Activated T-cell treated with anti-CD3 and anti-CD28 coated beads, Interleukin-2, amount 50 U/mL, for 24 hours (primary cell): ENCODE data around the gene PSMD8.
"Not testable (repeated sequence)": the region's sequence is repeated elsewhere in the genome, so short reads cannot be mapped to it uniquely, and the experiment has no call there.

Experiments used
- DNase-seq: peaks from one replicate; pipeline ENCODE4 v3.0.0-alpha.2; 2020
- H3K27ac Mint-ChIP-seq: 2 replicates; pipeline ENCODE4 v1.8.0; 2020; ENCODE audit warnings: mild to moderate bottlenecking, mixed read lengths
- H3K27me3 Mint-ChIP-seq: 2 replicates; pipeline ENCODE4 v1.8.0; 2020; ENCODE audit warnings: mixed read lengths
- H3K36me3 Mint-ChIP-seq: 2 replicates; pipeline ENCODE4 v1.8.0; 2020; ENCODE audit warnings: low read depth, mixed read lengths
- H3K4me1 Mint-ChIP-seq: 2 replicates; pipeline ENCODE4 v1.8.0; 2020; ENCODE audit warnings: low read depth, mixed read lengths
- H3K4me3 Mint-ChIP-seq: 2 replicates; pipeline ENCODE4 v1.8.0; 2020; ENCODE audit warnings: mild to moderate bottlenecking, moderate library complexity, mixed read lengths
- H3K9me3 Mint-ChIP-seq: 2 replicates; pipeline ENCODE4 v1.8.0; 2020; ENCODE audit warnings: mixed read lengths

PSMD8 gene

GRCh38 chr19:38355728-38356725, 18.3 kb upstream of the PSMD8 start:
- Mint-ChIP-seq H3K9me3 (no peaks in the 10 kb centered on the region), H3K4me3 (no peak overlapping the region), H3K27ac (no peak overlapping the region), H3K36me3 (no peaks in the 10 kb centered on the region), H3K4me1 (peaks cover 4% of the 10 kb centered on the region), H3K27me3 (peaks cover 20% of the 10 kb centered on the region)
- DNase-seq: no peak

DNA sequence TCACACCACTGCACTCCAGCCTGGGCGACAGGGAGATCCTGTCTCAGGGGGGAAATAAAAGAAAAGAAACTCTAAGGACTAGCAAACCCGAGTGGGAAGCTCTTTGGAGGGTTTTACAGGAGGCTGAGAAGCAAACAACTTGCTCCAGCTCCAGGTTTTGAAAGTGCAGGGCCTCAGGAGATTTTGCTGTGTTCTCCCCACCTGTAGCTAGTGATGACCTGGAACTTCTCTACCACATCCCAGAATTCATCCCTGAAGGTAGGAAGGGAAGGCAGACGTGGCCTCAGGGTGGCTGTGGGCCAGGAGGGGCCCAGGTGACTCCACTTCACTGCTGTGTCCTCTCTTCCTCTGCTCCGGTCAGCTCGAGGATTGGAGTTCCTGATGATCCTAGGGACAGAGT, 16.3 kb upstream of the PSMD8 start:
- H3K9me3 Mint-ChIP-seq: no peaks in the 10 kb centered on the region
- peaks cover 15% of the 10 kb centered on the region for H3K4me1 Mint-ChIP-seq
- no peak overlapping the region for H3K4me3 Mint-ChIP-seq
- no peaks in the 10 kb centered on the region for H3K36me3 Mint-ChIP-seq
- H3K27me3 Mint-ChIP-seq: peaks cover 28% of the 10 kb centered on the region
- DNase-seq: no peak
- H3K27ac Mint-ChIP-seq: no peak overlapping the region

DNA sequence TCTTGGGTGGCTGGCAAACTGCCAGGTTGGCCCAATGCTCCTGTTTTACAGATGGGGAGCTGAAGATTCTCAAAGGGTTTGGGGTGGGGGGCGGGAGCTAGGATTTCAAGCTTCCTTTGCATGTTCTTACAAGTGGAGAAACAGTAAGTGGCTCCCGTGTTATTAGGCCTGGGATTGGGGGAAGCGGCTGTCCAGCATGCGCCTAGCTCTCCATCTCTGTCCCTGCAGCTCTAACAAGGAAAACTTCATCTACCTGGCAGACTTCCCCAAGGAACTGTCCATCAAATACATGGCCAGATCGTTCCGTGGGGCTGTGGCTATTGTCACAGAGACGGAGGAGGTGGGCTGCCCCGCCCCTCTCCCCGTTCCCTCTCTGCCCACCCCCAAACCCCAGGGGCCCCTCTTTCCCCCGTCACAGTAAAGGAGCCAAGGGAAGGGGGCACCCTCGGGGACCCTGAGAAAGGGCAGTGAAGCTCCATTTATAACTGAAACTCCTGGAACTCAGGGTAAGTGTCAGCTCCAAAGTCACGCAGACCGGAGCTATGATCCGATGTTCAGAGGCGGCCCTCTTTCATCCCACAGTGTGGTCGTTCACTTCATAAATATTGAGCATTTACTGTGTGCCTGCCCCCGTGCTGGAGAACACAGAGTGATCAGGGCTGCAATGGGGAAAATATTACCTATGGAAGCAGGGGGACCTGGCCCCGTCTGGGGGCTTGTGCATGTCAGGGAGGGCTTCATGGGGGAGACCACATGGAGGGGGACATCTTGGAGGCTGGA, 14.9 kb upstream of the PSMD8 start:
- Mint-ChIP-seq H3K9me3 (no peaks in the 10 kb centered on the region), H3K27me3 (peaks cover 28% of the 10 kb centered on the region), H3K27ac (no peak overlapping the region), H3K4me3 (no peak overlapping the region), H3K4me1 (peaks cover 17% of the 10 kb centered on the region), H3K36me3 (no peaks in the 10 kb centered on the region)
- DNase-seq: no peak

GRCh38 chr19:38360351-38360750, 14.0 kb upstream of the PSMD8 start:
- Mint-ChIP-seq H3K36me3 (no peaks in the 10 kb centered on the region), H3K4me1 (peaks cover 17% of the 10 kb centered on the region), H3K27ac (no peak overlapping the region), H3K9me3 (no peaks in the 10 kb centered on the region), H3K27me3 (peaks cover 28% of the 10 kb centered on the region), H3K4me3 (no peak overlapping the region)
- DNase-seq: no peak

GRCh38 chr19:38360839-38361631, 13.3 kb upstream of the PSMD8 start:
- Mint-ChIP-seq H3K4me3 (peak overlapping the region; percentile 81), H3K27me3 (peaks cover 29% of the 10 kb centered on the region), H3K27ac (no peak overlapping the region), H3K36me3 (no peaks in the 10 kb centered on the region), H3K4me1 (peaks cover 17% of the 10 kb centered on the region), H3K9me3 (no peaks in the 10 kb centered on the region)
- no peak for DNase-seq

DNA sequence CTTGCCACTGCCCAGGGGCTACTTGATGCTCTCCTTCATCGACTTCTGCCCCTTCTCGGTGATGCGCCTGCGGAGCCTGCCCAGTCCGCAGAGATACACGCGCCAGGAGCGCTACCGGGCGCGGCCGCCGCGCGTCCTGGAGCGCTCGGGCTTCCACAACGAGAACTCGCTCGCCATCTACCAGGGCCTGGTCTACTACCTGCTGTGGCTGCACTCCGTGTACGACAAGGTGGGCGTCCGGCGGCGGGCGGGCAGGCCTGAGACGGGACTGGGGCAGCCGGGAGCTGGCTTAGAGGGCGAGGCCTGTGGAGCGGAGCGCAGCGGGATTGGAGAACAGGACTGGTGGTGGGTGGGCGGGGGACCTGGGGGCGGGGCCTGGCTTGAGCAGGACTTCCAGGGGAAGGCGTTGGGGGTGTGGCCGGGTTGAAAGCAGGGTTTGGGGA, 12.7 kb upstream of the PSMD8 start:
- Mint-ChIP-seq H3K4me1 (peaks cover 17% of the 10 kb centered on the region), H3K4me3 (peak overlapping the region; percentile 81), H3K9me3 (no peaks in the 10 kb centered on the region), H3K27me3 (peaks cover 34% of the 10 kb centered on the region), H3K36me3 (no peaks in the 10 kb centered on the region), H3K27ac (no peak overlapping the region)
- DNase-seq: peak; percentile 81

GRCh38 chr19:38362076-38362945, 12.1 kb upstream of the PSMD8 start:
- Mint-ChIP-seq H3K36me3 (no peaks in the 10 kb centered on the region), H3K4me1 (peaks cover 17% of the 10 kb centered on the region), H3K9me3 (no peaks in the 10 kb centered on the region), H3K27me3 (peaks cover 38% of the 10 kb centered on the region), H3K27ac (peak overlapping the region; percentile 69), H3K4me3 (peak overlapping the region; percentile 81)
- peak; percentile 83 for DNase-seq

GRCh38 chr19:38362946-38363688, 11.3 kb upstream of the PSMD8 start:
- not testable (repeated sequence) for DNase-seq, H3K9me3 Mint-ChIP-seq, H3K36me3 Mint-ChIP-seq, H3K27ac Mint-ChIP-seq
- Mint-ChIP-seq H3K4me3 (peak overlapping the region; percentile 81), H3K4me1 (peaks cover 17% of the 10 kb centered on the region), H3K27me3 (peaks cover 39% of the 10 kb centered on the region)

- Mint-ChIP-seq H3K36me3 (no peaks in the 10 kb centered on the region), H3K4me3 (no peak overlapping the region), H3K27ac (no peak overlapping the region), H3K4me1 (peaks cover 7% of the 10 kb centered on the region), H3K27me3 (peaks cover 12% of the 10 kb centered on the region), H3K9me3 (no peaks in the 10 kb centered on the region)
- DNase-seq: no peak
These were observed 7.3 kb upstream of the PSMD8 start for GRCh38 chr19:38367041-38367440.

- no peak for DNase-seq
- no peak overlapping the region for H3K4me3 Mint-ChIP-seq
- H3K36me3 Mint-ChIP-seq: peaks cover under 1% of the 10 kb centered on the region
- H3K27me3 Mint-ChIP-seq: peaks cover 12% of the 10 kb centered on the region
- peaks cover 4% of the 10 kb centered on the region for H3K4me1 Mint-ChIP-seq
- no peaks in the 10 kb centered on the region for H3K9me3 Mint-ChIP-seq
- H3K27ac Mint-ChIP-seq: no peak overlapping the region
These were observed 4.8 kb upstream of the PSMD8 start for GRCh38 chr19:38369584-38369983.

- DNase-seq: no peak
- Mint-ChIP-seq H3K36me3 (peaks cover 8% of the 10 kb centered on the region), H3K27me3 (peaks cover 12% of the 10 kb centered on the region), H3K4me3 (no peak overlapping the region), H3K27ac (no peak overlapping the region), H3K9me3 (no peaks in the 10 kb centered on the region), H3K4me1 (peaks cover 9% of the 10 kb centered on the region)
These were observed 4.1 kb upstream of the PSMD8 start for GRCh38 chr19:38370299-38370698.

DNA sequence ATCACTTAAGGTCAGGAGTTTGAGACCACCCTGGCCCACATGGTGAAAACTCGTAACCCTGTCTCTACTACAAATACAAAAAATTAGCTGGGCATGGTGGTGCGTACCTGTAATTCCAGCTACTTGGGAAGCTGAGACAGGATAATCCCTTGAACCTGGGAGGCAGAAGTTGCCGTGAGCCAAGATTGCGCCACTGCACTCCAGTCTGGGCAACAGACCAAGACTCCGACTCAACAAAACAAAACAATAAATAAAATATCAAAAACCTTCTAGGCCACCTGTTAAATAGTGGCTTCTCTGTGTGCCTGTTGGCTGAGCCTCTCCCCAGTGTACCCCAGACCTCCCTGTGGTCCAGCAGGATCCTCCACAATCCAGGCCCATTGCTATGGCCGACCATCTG, 3.3 kb upstream of the PSMD8 start:
- H3K9me3 Mint-ChIP-seq: no peaks in the 10 kb centered on the region
- H3K4me3 Mint-ChIP-seq: no peak overlapping the region
- H3K27me3 Mint-ChIP-seq: peaks cover 10% of the 10 kb centered on the region
- no peak for DNase-seq
- H3K4me1 Mint-ChIP-seq: peaks cover 17% of the 10 kb centered on the region
- H3K36me3 Mint-ChIP-seq: peaks cover 15% of the 10 kb centered on the region
- no peak overlapping the region for H3K27ac Mint-ChIP-seq

GRCh38 chr19:38373907-38374331, 452 bp upstream of the PSMD8 start:
- H3K27ac Mint-ChIP-seq: peak overlapping the region; percentile 93
- H3K27me3 Mint-ChIP-seq: no peaks in the 10 kb centered on the region
- no peaks in the 10 kb centered on the region for H3K9me3 Mint-ChIP-seq
- no peak for DNase-seq
- peak overlapping the region; percentile 99 for H3K4me3 Mint-ChIP-seq
- H3K36me3 Mint-ChIP-seq: peaks cover 43% of the 10 kb centered on the region
- peaks cover 27% of the 10 kb centered on the region for H3K4me1 Mint-ChIP-seq
